ENCODE measurements around the gene OR5I1. TPM values are rescaled to one million over a fixed set of nuclear protein-coding genes. Genes with fewer than 3 reads are reported as not detected.

Gene OR5I1
- total and polyA plus RNA-seq, 2 of the 8 experiments (the other 6 are each of a cell fraction or from before 2014, with no cell fraction given): not detected

- no peak for TF ChIP-seq HDAC2 (IDR thresholded peaks at IDR 0.05; ENCODE audit: borderline replicate concordance in 1 of 2, low read depth in 2 of 2, low read length in 2 of 2)
- TF ChIP-seq CTCF (IDR thresholded peaks at IDR 0.05; ENCODE audit: control extremely low read depth in 1 of 3, insufficient read depth in 1 of 3, low read depth in 1 of 3, low read length in 3 of 3): no peak
These were observed 15.7 kb downstream of the OR5I1 start (continued) for GRCh38 chr11:55920537-55920936.

All from H1 (cell line).